ENCODE data around the gene NT5DC4.

NT5DC4 gene

GRCh38 chr2:112720785-112721184 is at the start of gene NT5DC4:
TSS of gene NT5DC4 (plus strand) at chr2:112721020. CDS start at chr2:112721080, 60 bp downstream.
- TF ChIP-seq CTCF (IDR thresholded peaks at IDR 0.05; ENCODE audit: extremely low read depth, missing control alignments), result no peak
- DNase-seq (ENCODE audit: low spot score), result no peak

DNA sequence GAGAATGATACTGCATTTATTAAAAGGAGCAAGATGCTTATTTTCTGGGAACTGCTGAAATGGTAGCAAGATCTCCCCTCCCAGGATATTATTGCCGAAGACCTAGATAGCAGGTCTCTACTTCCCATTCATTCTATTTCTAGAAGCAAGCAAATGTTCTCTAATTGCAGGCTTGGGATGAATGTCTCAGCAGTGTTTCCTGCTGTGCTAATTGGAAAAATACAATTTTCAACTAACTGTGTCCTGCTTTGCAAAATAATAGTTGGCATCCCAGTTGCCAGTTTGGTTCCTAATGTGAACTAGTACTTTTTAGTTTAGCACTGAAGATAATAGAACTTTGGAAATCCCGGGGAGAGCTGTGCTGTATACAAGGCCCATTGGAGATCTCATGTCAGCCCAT is 49.0 kb upstream of the NT5DC4 start:
- TF ChIP-seq CTCF (IDR thresholded peaks at IDR 0.05; ENCODE audit: extremely low read depth, missing control alignments), result no peak
- no peak for DNase-seq (ENCODE audit: low spot score)

- no peak for TF ChIP-seq CTCF (IDR thresholded peaks at IDR 0.05; ENCODE audit: extremely low read depth, missing control alignments)
- DNase-seq (ENCODE audit: low spot score), result no peak
These were observed 47.8 kb upstream of the NT5DC4 start for GRCh38 chr2:112673008-112673407.

GRCh38 chr2:112674229-112674628 is 46.6 kb upstream of the NT5DC4 start:
- TF ChIP-seq CTCF (IDR thresholded peaks at IDR 0.05; ENCODE audit: extremely low read depth, missing control alignments), result no peak
- DNase-seq (ENCODE audit: low spot score), result no peak

GRCh38 chr2:112679484-112679883 is 41.3 kb upstream of the NT5DC4 start:
- DNase-seq (ENCODE audit: low spot score), result no peak
- no peak for TF ChIP-seq CTCF (IDR thresholded peaks at IDR 0.05; ENCODE audit: extremely low read depth, missing control alignments)

DNA sequence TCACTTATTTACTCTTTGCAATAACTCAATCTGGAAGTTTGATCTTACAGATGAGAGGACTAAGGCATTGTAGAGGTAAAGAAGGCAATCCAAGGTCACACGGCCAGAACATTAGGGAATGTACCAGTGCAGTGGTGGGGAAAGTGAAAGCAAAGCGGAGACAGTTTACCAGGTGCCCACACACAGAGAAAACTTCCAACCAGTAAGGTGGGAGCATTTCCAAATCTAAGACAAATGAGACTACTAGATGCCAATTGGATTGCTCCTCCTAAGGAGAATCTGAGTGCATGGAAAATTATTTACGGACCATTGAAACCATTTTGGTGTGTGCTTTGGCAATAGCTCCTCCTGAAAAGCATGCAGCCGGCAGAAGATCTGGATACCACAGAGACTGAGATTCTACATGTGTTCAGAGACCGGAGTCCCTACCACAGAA is 40.1 kb upstream of the NT5DC4 start:
- no peak for TF ChIP-seq CTCF (IDR thresholded peaks at IDR 0.05; ENCODE audit: extremely low read depth, missing control alignments)
- no peak for DNase-seq (ENCODE audit: low spot score)

GRCh38 chr2:112682101-112682500 is 38.7 kb upstream of the NT5DC4 start:
- DNase-seq (ENCODE audit: low spot score), result no peak
- no peak for TF ChIP-seq CTCF (IDR thresholded peaks at IDR 0.05; ENCODE audit: extremely low read depth, missing control alignments)
